HepG2 (cell line): ENCODE measurements around the gene FUT6. TPM values are rescaled to one million over a fixed set of nuclear protein-coding genes. Genes with fewer than 3 reads are reported as not detected.
"Not testable (repeated sequence)": the region's sequence is repeated elsewhere in the genome, so short reads cannot be mapped to it uniquely, and the experiment has no call there.

Experiments used
- ATAC-seq: fragments of 200-7000 bp; cut with Tn5 transposase; 3 replicates; pipeline ENCODE4 v1.9.1; 2020; ENCODE audit warnings: mild to moderate bottlenecking, moderate library complexity
- BruUV-seq: library from RNA; stranded (reverse); fragments of 400-500 nt; replicated peaks from 2 replicates; lab custom pipeline; 2021; lab: Mats Ljungman, UMichigan
- CTCF ChIA-PET: fragments of 300-600 bp; formaldehyde crosslinking; extraction: SDS; loops from one replicate; lab custom pipeline; 2021; ENCODE audit warnings: low total read pairs, inconsistent platforms, low intra/inter-chr PET ratio; lab: Yijun Ruan, JAX
- POLR2A ChIA-PET: fragments of 350-600 bp; sonication (Branson Sonifier 250); formaldehyde crosslinking; loops from one replicate; lab custom pipeline; 2020; ENCODE audit warnings: antibody characterized with exemption, inconsistent platforms; lab: Yijun Ruan, JAX
- DNase-seq: peaks from one replicate; pipeline ENCODE4 v3.0.0-alpha.2; 2015; ENCODE audit warnings: low spot score
- FAIRE-seq: peaks from 3 replicates; lab custom pipeline; 2011; peaks lifted over from hg19 to GRCh38; lab: Jason Lieb, UNC
- H2AFZ ChIP-seq: one replicate; pipeline ENCODE4 v1.6.1; 2011; ENCODE audit warnings: low read length, inconsistent platforms
- H3K27ac ChIP-seq: fragments of 300-600 bp; 3 replicates; pipeline ENCODE4 v1.8.0; 2011; ENCODE audit warnings: mixed run types, mild to moderate bottlenecking, mixed read lengths, low read length, inconsistent platforms; ENCODE audit not compliant: insufficient read depth; ENCODE audit errors: extremely low read length
- H3K27me3 ChIP-seq, 2 experiments: fragments of 200-600 bp in 1 of 2; 2 replicates in 1 of 2; 3 replicates in 1 of 2; pipeline versions ENCODE4 v1.6.0 to v1.8.0; 2011; ENCODE audit warnings: low read length in 2 of 2, mild to moderate bottlenecking in 2 of 2, moderate library complexity in 2 of 2, inconsistent platforms in 1 of 2; ENCODE audit not compliant: insufficient read depth in 2 of 2, control insufficient read depth in 1 of 2
- H3K36me3 ChIP-seq, 2 experiments: fragments of 200-600 bp in 1 of 2; replicated peaks in 1 of 2; 2 replicates in 1 of 2; 3 replicates in 1 of 2; pipeline versions ENCODE4 v1.5.1 to v1.8.0; 2011; ENCODE audit warnings: low read length in 2 of 2, inconsistent platforms in 1 of 2; ENCODE audit not compliant: insufficient read depth in 2 of 2, control insufficient read depth in 1 of 2
- H3K4me1 ChIP-seq: 2 replicates; pipeline ENCODE4 v1.5.1; 2012; ENCODE audit warnings: low read length, inconsistent platforms; ENCODE audit not compliant: insufficient read depth
- H3K4me2 ChIP-seq: 2 replicates; pipeline ENCODE4 v1.6.0; 2011; ENCODE audit warnings: low read depth, low read length, inconsistent platforms
- H3K4me3 ChIP-seq, 3 experiments: fragments of 200-600 bp in 1 of 3; sonication (generic), shearing (Covaris generic) in 1 of 3; replicated peaks in 1 of 3; 2 replicates each; pipeline ENCODE4 v1.5.1; 2011 to 2016; ENCODE audit warnings: low read length in 3 of 3, inconsistent platforms in 2 of 3, low read depth in 2 of 3, mild to moderate bottlenecking in 2 of 3, control low read depth in 1 of 3, mixed read lengths in 1 of 3; ENCODE audit not compliant: insufficient read depth in 1 of 3
- H3K79me2 ChIP-seq: one replicate; pipeline ENCODE4 v1.6.1; 2011; ENCODE audit warnings: low read length, inconsistent platforms; ENCODE audit not compliant: insufficient read depth
- H3K9ac ChIP-seq: 2 replicates; pipeline ENCODE4 v1.6.0; 2011; ENCODE audit warnings: mild to moderate bottlenecking, low read depth, low read length, inconsistent platforms; ENCODE audit not compliant: insufficient read depth
- H3K9me3 ChIP-seq: 2 replicates; pipeline ENCODE4 v1.5.1; 2012; ENCODE audit warnings: mild to moderate bottlenecking, low read length
- H4K20me1 ChIP-seq: 2 replicates; pipeline ENCODE4 v1.6.0; 2011; ENCODE audit warnings: inconsistent platforms, mild to moderate bottlenecking, low read length, moderate library complexity; ENCODE audit not compliant: insufficient read depth
- MAX ChIP-seq: IDR thresholded peaks from 2 replicates; pipeline ENCODE4 v1.6.1; 2012; ENCODE audit warnings: inconsistent platforms
- NR0B2 ChIP-seq: sonication (generic); formaldehyde crosslinking; IDR thresholded peaks from 2 replicates; pipeline ENCODE4 v1.4.0; 2020; ENCODE audit warnings: mild to moderate bottlenecking, missing genetic modification reagents
- PATZ1 ChIP-seq: sonication (generic); formaldehyde crosslinking; IDR thresholded peaks from 2 replicates; pipeline ENCODE4 v1.4.0; 2020; ENCODE audit warnings: missing genetic modification reagents
- SOX6 ChIP-seq, 2 experiments: fragments of 450-650 bp in 1 of 2; sonication (generic) in 1 of 2; formaldehyde crosslinking in 1 of 2; IDR thresholded peaks; 2 replicates each; pipeline versions ENCODE4 v1.4.0 to v1.6.1; 2017 to 2020; ENCODE audit warnings: antibody characterized with exemption in 1 of 2, mild to moderate bottlenecking in 1 of 2, missing genetic modification reagents in 1 of 2
- ZMYM3 ChIP-seq: sonication (generic); formaldehyde crosslinking; IDR thresholded peaks from 2 replicates; pipeline ENCODE4 v1.5.1; 2020; ENCODE audit warnings: mild to moderate bottlenecking, missing genetic modification reagents
- ZNF317 ChIP-seq: sonication (generic); formaldehyde crosslinking; IDR thresholded peaks from 2 replicates; pipeline ENCODE4 v1.5.0; 2020; ENCODE audit warnings: mild to moderate bottlenecking, missing genetic modification reagents
- ZNF768 ChIP-seq: sonication (generic); formaldehyde crosslinking; IDR thresholded peaks from 2 replicates; pipeline ENCODE4 v1.4.0; 2020; ENCODE audit warnings: missing genetic modification reagents
- WGBS: methylation state at CpG from one replicate; pipeline ENCODE4 v1.1.6; 2017; ENCODE audit warnings: low lambda C conversion rate; 5-methylcytosine and 5-hydroxymethylcytosine counted together
- in situ Hi-C: cut with HindIII; loops from 2 replicates; pipeline ENCODE4 v1.10.0; 2017; ENCODE audit warnings: low pct_unique_long_range_greater_than_20kb; ENCODE audit not compliant: extremely low pct_ligation_motif_present
- intact Hi-C: fragments of 100-400 bp; cut with micrococcal nuclease; formaldehyde crosslinking; loops from one replicate; pipeline ENCODE4 v1.10.0; 2022; ENCODE audit not compliant: unreplicated experiment
- polyA plus RNA-seq, 8 experiments: library from polyadenylated mRNA; depleted of rRNA in 3 of 8; stranded (reverse) in 7 of 8; unstranded in 1 of 8; fragments of >200 nt; fragmentation: Illumina TruSeq in 4 of 8; extraction: Trizol in 4 of 8; gene quantifications; 2 replicates each; pipeline versions ENCODE4 v1.2.1 to v1.2.3, GENCODE V29; 2011 to 2016; ENCODE audit warnings: low read depth in 4 of 8, missing spikeins in 1 of 8, mixed read lengths in 1 of 8; ENCODE audit not compliant: insufficient read depth in 1 of 8
- total RNA-seq, 5 experiments: library from RNA; depleted of rRNA; stranded (reverse); fragments of >200 nt; fragmentation: Illumina TruSeq; extraction: Trizol; gene quantifications; 2 replicates each; pipeline ENCODE4 v1.2.3, GENCODE V29; 2016; ENCODE audit warnings: low read depth in 1 of 5

FUT6 gene
- total and polyA plus RNA-seq, 2 of the 13 experiments (the other 11 are each of a cell fraction or from before 2014, with no cell fraction given) = 8.2 to 27.7 TPM

GRCh38 chr19:5877882-5878281 is 38.4 kb upstream of the FUT6 start (continued):
- TF ChIP-seq MAX (0 out of 2 replicates have a peak, but pooled peaks have one; percentile 18), SOX6 (IDR thresholded peaks at IDR 0.05) (no peak), SOX6 (CRISPR knock-in tag; IDR thresholded peaks at IDR 0.05) (peak; percentile 73; the same call in 1 of the 2 replicates), PATZ1 (peak; percentile 50), NR0B2 (CRISPR knock-in tag) (no peak)

- Histone ChIP-seq H3K27ac (peak overlapping the region; percentile 56), H3K4me2 (no peak overlapping the region), H3K9ac (peak overlapping the region; percentile 24; the same call in 1 of the 2 replicates), H3K4me1 (peaks cover 100% of the 10 kb centered on the region), H3K4me3 (no peak overlapping the region), H3K27me3 (no peaks in the 10 kb centered on the region), H3K36me3 (no peaks in the 10 kb centered on the region), H3K9me3 (no peaks in the 10 kb centered on the region), H3K79me2 (no peaks in the 10 kb centered on the region), H4K20me1 (no peaks in the 10 kb centered on the region), H2AFZ (no peak overlapping the region)
- intact Hi-C loops = no loop called here
- no peak for DNase-seq
- WGBS = 67% methylated on average over 3 of the region's 8 CpGs
- no peak for ATAC-seq
- in situ Hi-C loops = no loop called here
- no peak for FAIRE-seq
- CTCF ChIA-PET = no interaction called here
- no TSS peak for BruUV-seq
- POLR2A ChIA-PET = interaction anchor here (0.8 to 1.6 kb wide), 2 partner anchors 49 kb away, joined by 3 to 11 read pairs; no protein-coding TSS in a partner anchor
- TF ChIP-seq ZMYM3 (CRISPR knock-in tag) (peak; percentile 24; the same call in 1 of the 2 replicates), ZNF768 (CRISPR knock-in tag) (peak; percentile 94), ZNF317 (CRISPR knock-in tag) (no peak)
Observed at GRCh38 chr19:5877427-5877826, 37.9 kb upstream of the FUT6 start.

- POLR2A ChIA-PET = interaction anchor here (5.0 kb wide), 1 partner anchor 47 kb away, joined by 54 read pairs; no protein-coding TSS in a partner anchor
- H3K4me2 ChIP-seq, H3K27ac ChIP-seq, in situ Hi-C loops, H3K79me2 ChIP-seq, H2AFZ ChIP-seq, CTCF ChIA-PET, H4K20me1 ChIP-seq, H3K4me3 ChIP-seq, DNase-seq, H3K9me3 ChIP-seq, FAIRE-seq, BruUV-seq, H3K9ac ChIP-seq, ATAC-seq, H3K27me3 ChIP-seq, H3K36me3 ChIP-seq: not testable (repeated sequence)
- H3K4me1 ChIP-seq = peaks cover 100% of the 10 kb centered on the region
- WGBS = 95% methylated on average over 7 of the region's 7 CpGs
- intact Hi-C loops = loop anchor here (5.0 kb wide), 1 partner anchor 47 kb away; no protein-coding TSS in a partner anchor
Observed at GRCh38 chr19:5874496-5874895, 35.0 kb upstream of the FUT6 start.
